SU-DHL-6 (cell line): ENCODE measurements around the gene TBC1D32.

Experiments
- CTCF ChIP-seq: fragments of 200-600 bp; sonication (generic); IDR thresholded peaks from one replicate; pipeline ENCODE4 v1.5.1; 2017; ENCODE audit warnings: antibody characterized with exemption, mild to moderate bottlenecking, low read length, moderate library complexity; ENCODE audit not compliant: insufficient read depth, poor library complexity, severe bottlenecking
- EZH2phosphoT487 ChIP-seq: fragments of 200-600 bp; sonication (generic), shearing (Covaris generic); conservative IDR thresholded peaks from 2 replicates; pipeline ENCODE4 v1.6.1; 2018; ENCODE audit warnings: mild to moderate bottlenecking, antibody characterized with exemption, low read length, moderate library complexity, mixed read lengths

DNA sequence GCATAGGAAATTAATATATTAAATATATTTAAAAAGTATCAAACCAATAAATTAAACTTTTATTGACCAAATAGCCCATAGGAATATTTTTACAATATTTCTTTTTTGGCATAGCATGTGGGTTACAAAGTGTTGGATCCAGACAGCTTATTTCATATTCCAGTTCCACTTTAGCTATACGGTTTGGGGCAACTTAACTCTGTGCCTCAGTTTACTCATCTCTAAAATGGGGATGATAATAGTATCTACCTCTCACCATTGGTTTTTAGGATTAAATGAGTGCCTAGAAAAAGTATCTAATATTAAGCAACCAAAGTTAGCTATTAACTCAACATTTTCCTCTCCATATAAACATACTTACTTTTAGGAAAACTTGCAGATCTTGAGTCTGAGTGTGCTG lies 243.8 kb downstream of the TBC1D32 start:
- TF ChIP-seq CTCF (no peak), EZH2phosphoT487 (no peak)
